Suprapubic skin (tissue), 4 donors: ENCODE measurements around the gene GRXCR1.

ENCODE experiments used
- POLR2A ChIP-seq, 2 donors: fragments of 450-650 bp; IDR thresholded peaks; one replicate each; pipeline ENCODE4 v1.6.1; 2017; ENCODE audit warnings: antibody characterized with exemption in 2 of 2, mild to moderate bottlenecking in 2 of 2, moderate library complexity in 2 of 2
- POLR2AphosphoS5 ChIP-seq, 3 donors: sonication (generic); formaldehyde crosslinking; IDR thresholded peaks; one replicate each; pipeline ENCODE4 v1.6.1; 2017; ENCODE audit warnings: antibody characterized with exemption in 3 of 3
- TF ChIP-seq, protein P1 (sequence below), 2 donors: fragments of 200-600 bp in 1 of 2; fragments of 450-650 bp in 1 of 2; sonication (generic) in 1 of 2; IDR thresholded peaks; one replicate each; pipeline ENCODE4 v1.5.1; 2016 to 2019; ENCODE audit warnings: antibody characterized with exemption in 2 of 2, mild to moderate bottlenecking in 1 of 2, moderate library complexity in 1 of 2

DNA sequence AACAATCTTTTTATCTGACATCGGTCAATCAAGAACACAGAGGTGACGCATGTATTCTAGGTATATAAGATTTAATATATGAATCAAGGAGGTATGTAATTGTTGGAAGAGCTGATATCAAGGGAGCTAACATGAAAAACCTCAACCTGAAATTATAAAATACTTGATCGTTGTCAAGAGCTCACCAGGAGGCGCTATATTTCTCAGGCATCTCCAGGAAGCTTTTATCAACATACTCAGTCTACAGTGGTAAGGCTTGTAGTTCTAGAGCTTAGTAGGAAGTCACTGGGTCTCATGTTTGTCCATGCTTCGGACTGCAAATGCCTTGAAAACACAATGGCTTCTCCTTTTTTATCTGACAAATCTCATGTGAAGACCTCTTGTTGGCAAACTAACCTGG is 156.1 kb downstream of the GRXCR1 start:
- TF ChIP-seq POLR2A (IDR thresholded peaks at IDR 0.05) = no peak
- TF ChIP-seq, protein P1, sequence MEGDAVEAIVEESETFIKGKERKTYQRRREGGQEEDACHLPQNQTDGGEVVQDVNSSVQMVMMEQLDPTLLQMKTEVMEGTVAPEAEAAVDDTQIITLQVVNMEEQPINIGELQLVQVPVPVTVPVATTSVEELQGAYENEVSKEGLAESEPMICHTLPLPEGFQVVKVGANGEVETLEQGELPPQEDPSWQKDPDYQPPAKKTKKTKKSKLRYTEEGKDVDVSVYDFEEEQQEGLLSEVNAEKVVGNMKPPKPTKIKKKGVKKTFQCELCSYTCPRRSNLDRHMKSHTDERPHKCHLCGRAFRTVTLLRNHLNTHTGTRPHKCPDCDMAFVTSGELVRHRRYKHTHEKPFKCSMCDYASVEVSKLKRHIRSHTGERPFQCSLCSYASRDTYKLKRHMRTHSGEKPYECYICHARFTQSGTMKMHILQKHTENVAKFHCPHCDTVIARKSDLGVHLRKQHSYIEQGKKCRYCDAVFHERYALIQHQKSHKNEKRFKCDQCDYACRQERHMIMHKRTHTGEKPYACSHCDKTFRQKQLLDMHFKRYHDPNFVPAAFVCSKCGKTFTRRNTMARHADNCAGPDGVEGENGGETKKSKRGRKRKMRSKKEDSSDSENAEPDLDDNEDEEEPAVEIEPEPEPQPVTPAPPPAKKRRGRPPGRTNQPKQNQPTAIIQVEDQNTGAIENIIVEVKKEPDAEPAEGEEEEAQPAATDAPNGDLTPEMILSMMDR (IDR thresholded peaks at IDR 0.05) = no peak
- TF ChIP-seq POLR2AphosphoS5 (IDR thresholded peaks at IDR 0.05) = no peak
